Astrocyte of the cerebellum (primary cell): ENCODE data around the gene GLYR1.

ENCODE experiments used
- DNase-seq: peaks from one replicate; pipeline ENCODE4 v3.0.0-alpha.2; 2011; ENCODE audit warnings: low read depth
- H3K4me3 ChIP-seq: 2 replicates; pipeline ENCODE4 v1.5.1; 2011; ENCODE audit warnings: mild to moderate bottlenecking, low read depth, low read length, moderate library complexity
- in situ Hi-C: cut with HindIII; loops from 2 replicates; pipeline ENCODE4 v1.10.0; 2017; ENCODE audit warnings: low sequenced_read_pairs
- TF ChIP-seq, protein P1 (sequence below): IDR thresholded peaks from 2 replicates; pipeline ENCODE4 v1.5.1; 2012; ENCODE audit warnings: low read length, low read depth, moderate library complexity, mild to moderate bottlenecking; ENCODE audit errors: missing control alignments

Gene GLYR1

DNA sequence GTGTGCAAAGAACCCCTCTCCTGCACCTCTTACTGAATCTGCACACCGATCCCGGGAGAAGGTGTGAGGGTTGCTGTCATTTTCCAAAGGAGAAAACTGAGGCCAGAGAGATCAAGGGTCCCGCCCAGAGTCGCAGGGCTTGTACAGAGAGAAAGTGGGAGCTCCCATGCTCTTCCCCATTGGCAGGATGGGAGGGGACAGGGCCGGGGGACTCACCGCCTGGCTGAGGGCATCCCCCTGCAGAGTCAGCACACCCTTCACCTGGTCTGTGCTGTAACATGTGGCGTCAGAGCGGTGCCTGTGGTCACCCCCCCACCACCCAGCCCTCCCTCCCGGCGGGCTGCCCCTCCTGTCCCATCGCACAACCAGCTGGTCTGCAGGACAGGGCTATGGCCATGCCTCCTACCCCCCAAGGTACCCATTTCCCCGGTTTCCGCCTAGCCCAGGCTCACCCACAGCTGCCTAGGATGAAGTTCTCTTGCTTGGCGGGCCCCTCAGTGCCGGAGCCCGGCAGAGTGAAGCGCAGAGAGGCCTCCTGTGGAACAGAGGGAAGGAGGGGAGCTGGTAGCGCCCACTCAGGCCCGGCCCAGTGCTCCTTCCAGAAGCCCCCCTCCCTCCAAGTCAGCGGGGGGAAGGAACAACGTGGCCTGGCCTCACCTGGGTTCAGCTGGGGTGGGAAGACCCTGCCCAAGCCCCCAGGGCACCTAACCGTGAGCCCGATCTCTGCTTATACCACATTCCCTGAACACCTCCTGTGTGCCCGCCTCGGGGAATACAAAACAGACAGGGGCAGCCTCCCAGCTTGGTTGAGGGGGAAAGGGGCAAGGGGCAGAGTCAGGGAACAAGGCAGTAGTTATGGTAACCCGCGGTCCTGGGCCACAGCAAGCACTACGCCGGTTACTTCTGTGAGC, 45.8 kb downstream of the GLYR1 start:
- in situ Hi-C loops, result no loop called here
- TF ChIP-seq, protein P1, sequence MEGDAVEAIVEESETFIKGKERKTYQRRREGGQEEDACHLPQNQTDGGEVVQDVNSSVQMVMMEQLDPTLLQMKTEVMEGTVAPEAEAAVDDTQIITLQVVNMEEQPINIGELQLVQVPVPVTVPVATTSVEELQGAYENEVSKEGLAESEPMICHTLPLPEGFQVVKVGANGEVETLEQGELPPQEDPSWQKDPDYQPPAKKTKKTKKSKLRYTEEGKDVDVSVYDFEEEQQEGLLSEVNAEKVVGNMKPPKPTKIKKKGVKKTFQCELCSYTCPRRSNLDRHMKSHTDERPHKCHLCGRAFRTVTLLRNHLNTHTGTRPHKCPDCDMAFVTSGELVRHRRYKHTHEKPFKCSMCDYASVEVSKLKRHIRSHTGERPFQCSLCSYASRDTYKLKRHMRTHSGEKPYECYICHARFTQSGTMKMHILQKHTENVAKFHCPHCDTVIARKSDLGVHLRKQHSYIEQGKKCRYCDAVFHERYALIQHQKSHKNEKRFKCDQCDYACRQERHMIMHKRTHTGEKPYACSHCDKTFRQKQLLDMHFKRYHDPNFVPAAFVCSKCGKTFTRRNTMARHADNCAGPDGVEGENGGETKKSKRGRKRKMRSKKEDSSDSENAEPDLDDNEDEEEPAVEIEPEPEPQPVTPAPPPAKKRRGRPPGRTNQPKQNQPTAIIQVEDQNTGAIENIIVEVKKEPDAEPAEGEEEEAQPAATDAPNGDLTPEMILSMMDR, result no peak
- peak overlapping the region; percentile 68 for H3K4me3 ChIP-seq
- DNase-seq, result no peak

DNA sequence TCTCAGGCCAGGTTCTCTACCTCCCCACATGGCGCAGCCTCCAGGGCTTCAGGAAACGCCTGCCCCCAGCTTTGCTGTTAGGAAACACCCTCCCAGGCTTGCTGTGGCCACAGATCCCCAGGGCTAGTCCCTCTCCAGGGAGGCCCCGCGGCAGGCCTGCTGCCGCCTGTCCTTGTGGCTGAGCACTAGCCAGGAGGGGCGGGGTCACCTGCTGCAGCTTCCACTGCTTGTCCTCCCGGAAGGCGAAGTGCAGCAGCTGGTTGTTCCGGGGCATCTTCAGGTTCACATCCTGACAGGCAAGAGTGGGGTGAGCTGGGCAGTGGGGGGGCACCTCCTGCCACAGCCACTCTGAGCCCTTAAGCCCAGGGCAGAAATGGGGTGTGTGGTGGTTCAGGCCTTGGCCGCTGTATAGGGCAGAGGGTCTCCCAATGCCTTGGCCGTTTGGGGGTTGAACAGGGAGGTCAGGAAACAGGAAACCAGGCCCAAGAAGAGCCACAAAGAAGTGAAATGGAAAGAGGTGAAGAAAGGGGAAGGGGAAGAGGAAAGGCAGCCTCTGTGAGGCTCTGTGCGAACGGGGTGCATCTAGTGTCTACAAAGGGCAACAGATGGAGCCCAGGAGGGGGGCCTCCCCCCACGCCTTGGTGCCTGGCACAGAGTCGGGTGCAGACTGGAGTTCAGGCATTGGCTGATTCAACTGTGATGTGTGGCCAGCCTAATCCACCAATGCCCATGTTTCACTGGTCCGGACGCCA, 46.6 kb downstream of the GLYR1 start:
- in situ Hi-C loops, result no loop called here
- DNase-seq, result no peak
- no peak overlapping the region for H3K4me3 ChIP-seq
- TF ChIP-seq, protein P1, result no peak

DNA sequence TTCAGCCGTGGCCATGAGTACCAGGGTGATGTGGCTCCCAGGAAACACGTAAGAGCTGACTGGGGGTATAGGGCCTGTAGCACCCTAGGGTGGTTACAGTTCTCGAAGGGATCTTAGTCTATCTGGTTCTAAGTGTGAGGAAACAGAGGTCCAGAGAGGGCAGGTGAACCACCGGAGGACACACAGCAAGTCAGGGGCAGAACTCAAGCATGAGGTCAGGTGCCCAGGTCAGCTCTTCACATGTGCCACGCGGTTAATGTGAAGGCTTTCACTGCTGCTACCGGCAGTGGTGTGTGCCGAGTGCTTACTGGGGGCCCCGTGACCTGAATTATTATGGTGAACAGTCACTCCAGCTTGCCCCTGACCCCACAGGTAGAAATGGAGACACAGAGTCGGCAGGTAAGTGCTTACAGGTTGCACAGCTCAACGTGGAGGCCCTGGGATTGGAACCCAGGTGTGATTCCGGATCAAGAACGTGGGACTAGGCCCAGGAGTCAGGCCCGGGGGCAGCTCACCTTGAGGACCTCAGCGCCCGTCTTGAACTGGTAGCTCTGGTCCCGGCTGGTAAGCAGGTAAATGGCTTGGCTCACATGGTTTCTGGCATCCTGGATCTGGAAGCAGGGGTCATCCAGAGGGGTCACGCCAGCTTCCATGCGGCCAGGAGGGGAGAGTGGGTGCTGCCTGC, 47.8 kb downstream of the GLYR1 start:
- no peak overlapping the region for H3K4me3 ChIP-seq
- TF ChIP-seq, protein P1, result no peak
- DNase-seq, result no peak
- in situ Hi-C loops, result no loop called here

DNA sequence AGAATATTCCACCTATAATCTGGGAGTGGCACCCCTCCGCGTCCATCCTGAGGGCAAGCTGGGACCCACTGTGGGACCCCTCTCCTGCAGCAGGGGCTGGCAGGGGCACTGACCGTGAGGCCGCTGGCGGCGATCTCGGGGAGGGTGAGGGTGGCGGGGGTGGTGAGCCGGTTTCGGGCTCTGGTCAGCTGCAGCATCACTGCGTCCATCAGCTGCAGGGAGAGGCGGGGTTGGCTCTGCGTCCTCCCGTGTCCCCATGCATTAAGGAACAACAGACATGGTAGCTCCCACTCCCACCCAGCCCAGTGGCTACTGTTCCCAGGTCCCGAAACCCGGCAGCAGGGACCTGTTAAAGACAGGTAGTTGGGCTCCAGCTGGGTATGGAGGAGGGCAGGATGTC, 48.6 kb downstream of the GLYR1 start:
- no peak overlapping the region for H3K4me3 ChIP-seq
- in situ Hi-C loops, result no loop called here
- TF ChIP-seq, protein P1, result no peak
- no peak for DNase-seq

DNA sequence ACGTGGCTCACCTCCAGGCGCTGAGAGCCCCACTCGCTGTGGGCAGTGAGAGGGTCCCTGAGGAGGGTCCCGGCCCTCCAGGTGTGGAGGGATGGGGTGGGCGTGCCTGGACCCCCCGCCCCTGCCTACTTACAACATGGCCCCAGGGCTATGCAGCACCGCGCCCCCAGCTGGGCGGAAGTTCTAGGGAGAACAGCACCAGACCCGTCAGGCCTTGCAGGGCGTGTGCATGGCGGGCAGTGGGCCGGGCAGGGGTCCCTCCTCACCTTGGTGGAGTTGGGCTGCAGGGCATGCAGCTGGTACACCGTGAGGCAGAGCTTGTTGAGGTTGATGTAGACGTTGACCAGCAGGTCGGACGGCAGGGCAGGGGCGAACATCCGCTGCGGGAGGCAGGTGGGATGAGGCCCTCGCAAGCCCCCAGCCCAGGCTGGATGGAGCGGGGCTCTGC, 49.3 kb downstream of the GLYR1 start:
- TF ChIP-seq, protein P1, result no peak
- no peak overlapping the region for H3K4me3 ChIP-seq

More for the DNA sequence above, 49.3 kb downstream of the GLYR1 start:
- in situ Hi-C loops, result no loop called here
- DNase-seq, result no peak
